GM18951 (cell line): ENCODE measurements around the gene GSN.

Source experiments
- POLR2A ChIP-seq: IDR thresholded peaks from 4 replicates; pipeline ENCODE4 v1.6.1; 2011; ENCODE audit warnings: mild to moderate bottlenecking; ENCODE audit not compliant: insufficient read length, insufficient read depth; ENCODE audit errors: extremely low read depth
- in situ Hi-C: fragments of 300-500 bp; cut with MboI; formaldehyde crosslinking; loops from one replicate; pipeline ENCODE4 v1.12.0; 2022; ENCODE audit warnings: low sequenced_read_pairs, mixed read lengths, inconsistent platforms; ENCODE audit not compliant: unreplicated experiment

Gene GSN

GRCh38 chr9:121292051-121292450 lies 24.1 kb downstream of the GSN start:
- in situ Hi-C loops: no loop called here
- no peak for TF ChIP-seq POLR2A

- no peak for TF ChIP-seq POLR2A
- in situ Hi-C loops: no loop called here
Measured at GRCh38 chr9:121292801-121293241, 24.9 kb downstream of the GSN start.

DNA sequence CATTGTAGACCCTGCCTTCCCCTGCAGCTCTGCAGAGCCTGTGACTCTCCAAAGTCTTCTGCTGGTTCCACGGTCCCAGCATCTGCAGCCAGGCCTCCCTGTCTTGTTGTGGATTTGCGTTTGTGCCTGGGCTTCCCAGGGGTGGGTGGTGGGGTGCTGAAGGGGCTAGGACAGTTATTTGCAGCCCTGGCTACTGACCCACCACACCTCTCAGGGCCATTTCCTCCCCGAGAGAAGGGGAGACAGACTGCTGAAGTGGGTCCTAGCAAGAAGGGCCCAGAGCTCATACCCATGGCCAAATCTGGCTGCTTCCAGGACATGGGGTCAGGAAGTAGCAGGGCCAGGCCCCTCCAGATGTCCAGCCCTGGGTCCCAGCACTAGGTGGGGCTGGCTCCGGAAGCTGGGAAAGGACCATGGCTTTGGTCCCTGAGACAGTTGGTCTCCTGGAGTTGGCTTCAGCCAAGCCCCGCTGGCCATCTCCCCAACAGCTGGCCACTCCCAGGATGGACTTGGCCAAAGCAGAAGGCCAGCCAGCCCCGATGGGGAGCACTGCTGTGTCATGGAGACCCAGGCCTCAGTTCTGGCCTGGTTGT lies 26.3 kb downstream of the GSN start:
- in situ Hi-C loops: no loop called here
- TF ChIP-seq POLR2A: no peak

GRCh38 chr9:121294866-121295661 lies 27.1 kb downstream of the GSN start:
- in situ Hi-C loops: no loop called here
- no peak for TF ChIP-seq POLR2A

GRCh38 chr9:121295662-121296191 lies 27.8 kb downstream of the GSN start:
- TF ChIP-seq POLR2A: no peak
- in situ Hi-C loops: no loop called here

DNA sequence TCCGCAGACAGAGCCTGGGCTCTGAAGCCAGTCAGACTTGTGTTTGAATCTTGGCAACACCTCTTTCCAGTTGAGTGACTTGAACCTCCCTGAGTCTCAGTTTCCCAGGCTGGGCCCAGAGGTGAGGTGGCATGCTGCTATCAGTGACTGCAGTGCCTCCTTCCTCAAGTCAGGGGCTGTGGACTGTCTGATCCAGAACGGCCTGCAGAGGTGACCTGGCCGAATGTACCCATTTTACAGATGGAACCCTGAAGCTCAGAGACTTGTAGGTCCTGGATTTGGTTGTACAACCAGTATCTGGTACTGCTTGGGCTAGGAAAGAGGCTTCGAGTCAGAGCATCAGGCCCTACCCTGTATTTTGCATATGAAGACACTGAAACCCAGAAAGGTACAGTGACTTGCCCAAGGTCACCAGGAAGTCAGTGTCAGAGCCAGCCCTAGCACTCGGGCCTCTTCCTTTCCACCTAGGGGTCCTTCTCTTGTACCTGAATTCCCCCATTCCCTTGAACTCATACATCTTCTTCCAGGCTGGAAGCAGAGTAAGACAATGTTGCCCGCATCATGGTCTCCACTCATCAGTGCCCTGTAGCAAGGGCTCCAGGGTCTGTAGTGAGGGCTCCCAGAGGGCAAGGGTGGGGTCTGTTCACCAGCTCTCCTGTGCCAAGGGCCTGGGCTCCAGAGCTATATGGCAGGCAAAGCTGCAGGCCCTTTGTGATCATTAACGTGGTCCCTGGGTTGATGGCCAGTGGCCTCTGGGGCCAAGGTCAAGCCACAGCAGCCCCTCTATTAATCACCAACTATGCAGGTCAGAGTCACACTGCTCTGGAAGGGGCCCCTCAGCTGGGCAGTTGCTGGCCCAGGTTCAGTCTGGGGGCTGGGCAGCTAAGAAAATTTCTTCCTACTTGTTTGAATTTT lies 28.5 kb downstream of the GSN start:
- in situ Hi-C loops: no loop called here
- no peak for TF ChIP-seq POLR2A

GRCh38 chr9:121297389-121297788 lies 29.4 kb downstream of the GSN start:
- TF ChIP-seq POLR2A: no peak
- in situ Hi-C loops: no loop called here

DNA sequence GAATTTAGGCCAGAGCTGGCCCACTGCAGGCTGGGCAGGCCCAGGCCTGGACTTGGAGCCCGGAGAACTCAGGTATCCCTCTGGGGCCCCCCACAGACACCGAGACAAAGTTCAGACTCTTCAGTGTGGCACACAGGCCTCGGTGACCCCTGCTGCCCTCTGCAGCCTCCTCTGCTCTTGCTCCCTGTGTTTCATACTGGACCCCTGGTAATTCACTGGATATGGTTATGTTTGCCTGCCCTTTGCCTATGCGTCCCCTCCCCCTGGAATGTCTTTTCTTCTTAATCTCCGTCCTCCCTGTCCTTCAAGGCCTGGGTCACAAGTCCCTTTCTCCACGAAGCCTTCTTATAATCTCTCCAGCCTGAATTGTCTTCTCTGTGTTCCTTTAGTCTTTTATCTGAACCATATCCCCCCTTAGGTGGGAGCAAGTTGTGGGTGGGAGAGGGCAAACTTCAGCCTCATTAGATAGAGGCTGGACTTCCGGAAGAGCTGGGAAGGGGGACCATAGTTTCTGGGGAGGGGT lies 30.1 kb downstream of the GSN start:
- TF ChIP-seq POLR2A: no peak
- in situ Hi-C loops: no loop called here

- no peak for TF ChIP-seq POLR2A
- in situ Hi-C loops: no loop called here
Measured at GRCh38 chr9:121298689-121299466, 30.9 kb downstream of the GSN start.

DNA sequence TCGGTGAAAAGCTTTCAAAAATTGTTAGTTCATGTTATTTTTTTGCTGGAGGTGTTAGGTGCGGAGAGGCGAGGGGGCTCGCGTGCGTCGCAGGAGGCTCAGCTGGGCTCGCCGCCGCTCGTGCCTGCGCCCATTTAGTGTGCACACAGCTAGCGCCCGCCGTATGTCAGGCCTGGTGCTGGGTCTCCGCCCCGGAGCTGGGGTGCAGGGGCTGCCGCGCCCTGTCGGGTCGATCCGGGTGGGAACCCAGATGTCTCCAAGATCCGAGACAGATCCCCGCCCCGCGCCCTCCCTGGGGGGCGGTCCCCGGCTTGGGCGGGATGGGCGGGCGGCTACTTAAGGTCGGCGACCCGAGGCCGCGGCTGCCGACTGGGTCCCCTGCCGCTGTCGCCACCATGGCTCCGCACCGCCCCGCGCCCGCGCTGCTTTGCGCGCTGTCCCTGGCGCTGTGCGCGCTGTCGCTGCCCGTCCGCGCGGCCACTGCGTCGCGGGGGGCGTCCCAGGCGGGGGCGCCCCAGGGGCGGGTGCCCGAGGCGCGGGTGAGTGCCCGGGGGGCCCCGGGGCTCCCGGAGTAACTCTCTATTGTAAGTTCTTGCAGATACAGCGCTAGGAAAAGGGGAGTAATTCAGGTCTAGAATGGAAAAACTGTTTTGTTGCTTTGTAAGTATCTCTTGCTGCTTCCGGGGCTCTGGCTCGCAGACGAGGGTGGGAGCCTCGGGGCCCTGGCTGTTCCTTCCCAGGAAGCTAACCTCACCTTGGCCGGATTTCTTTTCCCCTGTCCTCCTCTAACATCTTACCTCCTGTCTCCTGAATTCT lies 31.7 kb downstream of the GSN start:
- in situ Hi-C loops: no loop called here
- no peak for TF ChIP-seq POLR2A

GRCh38 chr9:121300283-121301119 lies 32.5 kb downstream of the GSN start:
- in situ Hi-C loops: no loop called here
- no peak for TF ChIP-seq POLR2A
